GM19463 (cell line): Measurements from ENCODE around the gene AEBP1.

ENCODE experiments used
- ATAC-seq: cut with Tn5 transposase; IDR thresholded peaks from one replicate; pipeline ENCODE4 v1.9.1; 2021; ENCODE audit warnings: mild to moderate bottlenecking, moderate library complexity; ENCODE audit not compliant: unreplicated experiment

The AEBP1 gene

DNA sequence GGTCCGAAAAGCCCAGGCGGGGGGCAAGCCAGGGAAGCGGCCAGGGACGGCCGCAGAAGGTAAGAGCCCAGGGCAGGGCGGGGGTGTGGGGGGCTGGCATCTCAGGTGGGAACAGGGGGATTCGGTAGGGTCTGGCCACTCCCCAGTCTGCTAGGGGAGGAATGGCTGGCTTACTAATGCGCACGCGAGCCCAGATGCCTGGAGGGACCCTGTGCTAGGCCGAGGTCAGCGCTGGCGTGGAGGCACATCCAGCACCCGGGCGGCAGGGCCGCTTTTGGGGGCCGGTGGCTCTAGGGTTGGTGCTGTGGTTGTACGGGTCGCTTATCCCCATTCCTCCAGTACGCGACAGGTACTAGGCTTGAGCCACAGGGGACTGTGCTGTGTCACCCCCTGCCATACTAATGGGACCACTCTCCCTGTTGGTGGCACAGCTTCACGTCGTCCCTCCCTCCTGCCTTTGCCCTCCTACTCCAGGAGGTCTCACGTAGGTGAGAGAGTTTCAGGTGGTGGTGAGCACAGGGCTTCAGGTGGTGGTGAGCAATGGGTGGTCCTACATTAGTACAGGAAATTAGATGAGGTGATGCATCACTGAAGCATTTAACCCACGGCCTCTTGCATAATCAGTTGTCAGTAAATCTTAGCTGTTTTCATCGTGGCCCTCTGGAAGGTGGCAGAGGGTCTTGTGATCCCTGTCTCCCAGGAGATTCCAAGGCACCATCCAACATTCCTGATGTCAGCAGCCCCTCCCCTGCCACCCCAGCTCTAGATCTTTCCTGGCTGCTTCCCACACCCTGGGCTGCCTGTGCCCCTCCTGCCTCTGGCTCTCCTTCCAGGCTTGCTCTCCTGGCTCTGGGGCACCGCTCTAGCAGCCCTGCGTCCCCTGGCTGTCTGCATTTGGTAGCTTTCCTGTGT is 971 bp downstream of the AEBP1 start:
- ATAC-seq, result no peak

- ATAC-seq, result no peak
These were observed 1.7 kb downstream of the AEBP1 start for GRCh38 chr7:44105832-44106231.

DNA sequence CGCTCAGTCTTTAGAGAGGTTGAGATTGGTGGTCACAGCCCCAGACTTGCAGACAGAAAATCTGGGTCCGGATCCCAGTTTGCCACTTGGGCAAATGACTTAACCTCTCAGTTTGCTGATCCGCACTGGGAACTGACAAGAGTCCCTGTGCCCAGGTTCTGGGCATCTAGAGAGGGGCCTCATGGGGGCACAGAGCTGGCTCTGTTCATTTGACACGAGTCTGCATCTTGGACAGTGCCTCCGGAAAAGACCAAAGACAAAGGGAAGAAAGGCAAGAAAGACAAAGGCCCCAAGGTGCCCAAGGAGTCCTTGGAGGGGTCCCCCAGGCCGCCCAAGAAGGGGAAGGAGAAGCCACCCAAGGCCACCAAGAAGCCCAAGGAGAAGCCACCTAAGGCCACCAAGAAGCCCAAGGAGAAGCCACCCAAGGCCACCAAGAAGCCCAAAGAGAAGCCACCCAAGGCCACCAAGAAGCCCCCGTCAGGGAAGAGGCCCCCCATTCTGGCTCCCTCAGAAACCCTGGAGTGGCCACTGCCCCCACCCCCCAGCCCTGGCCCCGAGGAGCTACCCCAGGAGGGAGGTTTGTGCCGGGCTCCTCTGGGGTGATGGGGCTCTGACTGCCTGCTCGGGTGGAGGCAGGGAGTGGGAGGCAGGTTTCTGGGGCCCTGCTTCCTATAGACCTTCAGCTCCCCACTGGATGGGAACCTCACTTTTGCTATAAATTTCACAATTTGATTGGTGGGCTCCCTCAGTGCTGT is 2.3 kb downstream of the AEBP1 start:
- no peak for ATAC-seq

DNA sequence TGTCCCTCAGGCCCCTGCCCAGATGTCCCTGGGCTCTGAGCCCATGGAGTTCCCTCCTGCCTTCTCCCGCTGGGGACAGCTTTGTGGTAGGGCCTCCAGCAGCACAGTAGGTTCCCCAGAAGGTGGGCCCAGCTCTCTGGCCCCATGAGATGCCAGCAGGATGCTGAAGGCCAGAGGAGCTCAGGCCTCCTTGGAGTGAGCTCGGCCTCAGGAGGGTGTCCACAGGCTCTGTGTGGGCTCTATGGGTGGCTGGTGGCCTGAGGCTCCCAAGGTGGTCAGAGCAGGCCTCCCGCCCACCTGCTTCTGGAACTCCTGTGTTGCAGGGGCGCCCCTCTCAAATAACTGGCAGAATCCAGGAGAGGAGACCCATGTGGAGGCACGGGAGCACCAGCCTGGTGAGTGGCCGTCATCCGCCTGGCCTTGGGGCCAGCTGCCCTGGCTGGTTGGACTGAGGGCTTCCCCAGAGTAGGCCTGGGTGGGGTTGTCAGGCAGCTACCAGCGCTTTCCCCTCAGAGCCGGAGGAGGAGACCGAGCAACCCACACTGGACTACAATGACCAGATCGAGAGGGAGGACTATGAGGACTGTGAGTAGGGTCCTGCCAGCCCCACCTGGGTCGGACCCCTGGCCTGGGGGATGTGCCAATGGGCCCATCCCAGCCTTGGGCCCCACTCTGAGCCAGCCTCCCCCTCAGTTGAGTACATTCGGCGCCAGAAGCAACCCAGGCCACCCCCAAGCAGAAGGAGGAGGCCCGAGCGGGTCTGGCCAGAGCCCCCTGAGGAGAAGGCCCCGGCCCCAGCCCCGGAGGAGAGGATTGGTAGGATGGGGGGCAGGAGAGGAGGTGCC is 3.2 kb downstream of the AEBP1 start:
- ATAC-seq, result no peak

DNA sequence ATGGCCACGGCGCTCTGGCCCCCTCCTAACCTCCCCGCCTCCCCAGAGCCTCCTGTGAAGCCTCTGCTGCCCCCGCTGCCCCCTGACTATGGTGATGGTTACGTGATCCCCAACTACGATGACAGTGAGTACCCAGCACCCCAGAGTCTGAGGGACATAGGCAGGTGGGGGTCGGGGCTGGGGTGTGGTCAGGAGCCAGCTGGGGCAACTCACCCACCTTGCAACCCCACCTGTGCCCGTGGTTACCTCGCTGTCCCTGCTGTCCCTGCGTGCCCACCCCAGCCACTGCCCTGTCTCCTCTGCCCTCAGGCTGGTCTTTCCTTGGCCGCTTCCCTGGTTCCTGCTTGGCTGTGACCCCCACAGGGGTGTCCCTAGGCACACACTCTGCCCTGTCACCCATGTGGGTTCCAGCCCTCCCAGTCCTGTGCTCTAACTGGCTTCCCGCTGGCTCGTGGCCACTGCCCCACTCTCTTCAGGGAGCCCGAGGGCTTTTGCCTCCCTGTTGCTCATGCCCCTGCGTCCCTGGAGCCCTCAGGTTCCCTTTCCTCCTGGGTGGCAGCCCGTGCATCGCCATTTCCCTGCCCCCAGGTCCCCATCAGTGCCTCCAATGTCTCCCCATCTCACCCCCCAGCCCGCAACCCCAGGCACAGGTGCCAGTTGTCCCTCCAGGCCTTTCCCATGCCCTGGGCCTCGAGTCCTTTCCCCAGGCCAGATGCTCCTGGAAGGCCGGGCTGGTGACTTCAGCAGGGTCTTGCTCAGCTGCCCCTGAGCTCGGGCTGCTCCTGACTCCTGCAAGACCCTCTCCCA is 4.0 kb downstream of the AEBP1 start:
- no peak for ATAC-seq

DNA sequence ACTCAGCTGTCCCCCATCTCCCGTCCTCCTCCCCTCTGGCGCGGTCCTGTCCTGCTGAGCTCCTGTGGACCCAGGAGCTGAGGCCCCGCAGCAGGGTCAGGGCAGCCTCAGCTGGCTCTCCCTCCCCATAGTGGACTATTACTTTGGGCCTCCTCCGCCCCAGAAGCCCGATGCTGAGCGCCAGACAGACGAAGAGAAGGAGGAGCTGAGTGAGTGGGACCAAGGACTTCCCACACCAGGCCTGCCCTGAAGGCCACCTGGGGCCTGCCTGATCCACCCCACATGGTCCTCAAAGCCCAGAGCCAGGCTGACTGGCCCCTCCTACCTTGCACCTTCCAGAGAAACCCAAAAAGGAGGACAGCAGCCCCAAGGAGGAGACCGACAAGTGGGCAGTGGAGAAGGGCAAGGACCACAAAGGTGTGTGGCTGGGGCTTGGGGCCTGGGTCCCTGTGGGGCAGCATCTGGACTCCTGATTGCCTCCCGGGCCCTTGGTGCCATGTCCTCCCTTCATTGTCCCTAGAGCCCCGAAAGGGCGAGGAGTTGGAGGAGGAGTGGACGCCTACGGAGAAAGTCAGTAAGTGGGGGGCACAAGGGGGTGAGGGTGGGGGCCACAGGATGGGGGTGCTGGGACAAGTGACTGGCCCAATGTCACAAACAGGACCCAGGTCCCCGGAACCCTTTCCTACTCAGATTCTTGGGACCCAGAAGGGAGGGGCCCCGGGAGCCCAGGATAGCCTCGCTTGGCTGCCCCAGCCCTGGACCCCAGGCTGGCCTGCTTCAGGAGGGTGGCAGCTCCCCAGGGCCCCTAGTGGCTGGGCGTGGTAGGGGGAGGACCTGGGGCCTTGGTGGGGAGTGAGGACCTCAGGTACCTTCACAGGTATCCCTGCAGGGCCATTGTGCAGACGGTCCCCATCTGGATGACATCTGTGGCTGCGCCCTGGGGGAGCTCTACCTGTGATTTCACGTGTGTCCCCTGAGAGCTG is 4.9 kb downstream of the AEBP1 start:
- no peak for ATAC-seq

DNA sequence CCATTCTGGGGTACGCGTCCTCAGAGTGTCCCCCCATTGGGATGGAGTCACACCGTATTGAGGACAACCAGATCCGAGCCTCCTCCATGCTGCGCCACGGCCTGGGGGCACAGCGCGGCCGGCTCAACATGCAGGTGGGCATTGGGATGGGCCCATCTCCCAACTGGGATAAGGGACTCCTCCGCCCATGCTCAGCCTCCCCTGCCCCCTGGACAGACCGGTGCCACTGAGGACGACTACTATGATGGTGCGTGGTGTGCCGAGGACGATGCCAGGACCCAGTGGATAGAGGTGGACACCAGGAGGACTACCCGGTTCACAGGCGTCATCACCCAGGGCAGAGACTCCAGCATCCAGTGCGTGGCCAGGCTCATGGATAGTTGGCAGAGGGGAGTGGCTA is 5.8 kb downstream of the AEBP1 start:
- ATAC-seq, result no peak

DNA sequence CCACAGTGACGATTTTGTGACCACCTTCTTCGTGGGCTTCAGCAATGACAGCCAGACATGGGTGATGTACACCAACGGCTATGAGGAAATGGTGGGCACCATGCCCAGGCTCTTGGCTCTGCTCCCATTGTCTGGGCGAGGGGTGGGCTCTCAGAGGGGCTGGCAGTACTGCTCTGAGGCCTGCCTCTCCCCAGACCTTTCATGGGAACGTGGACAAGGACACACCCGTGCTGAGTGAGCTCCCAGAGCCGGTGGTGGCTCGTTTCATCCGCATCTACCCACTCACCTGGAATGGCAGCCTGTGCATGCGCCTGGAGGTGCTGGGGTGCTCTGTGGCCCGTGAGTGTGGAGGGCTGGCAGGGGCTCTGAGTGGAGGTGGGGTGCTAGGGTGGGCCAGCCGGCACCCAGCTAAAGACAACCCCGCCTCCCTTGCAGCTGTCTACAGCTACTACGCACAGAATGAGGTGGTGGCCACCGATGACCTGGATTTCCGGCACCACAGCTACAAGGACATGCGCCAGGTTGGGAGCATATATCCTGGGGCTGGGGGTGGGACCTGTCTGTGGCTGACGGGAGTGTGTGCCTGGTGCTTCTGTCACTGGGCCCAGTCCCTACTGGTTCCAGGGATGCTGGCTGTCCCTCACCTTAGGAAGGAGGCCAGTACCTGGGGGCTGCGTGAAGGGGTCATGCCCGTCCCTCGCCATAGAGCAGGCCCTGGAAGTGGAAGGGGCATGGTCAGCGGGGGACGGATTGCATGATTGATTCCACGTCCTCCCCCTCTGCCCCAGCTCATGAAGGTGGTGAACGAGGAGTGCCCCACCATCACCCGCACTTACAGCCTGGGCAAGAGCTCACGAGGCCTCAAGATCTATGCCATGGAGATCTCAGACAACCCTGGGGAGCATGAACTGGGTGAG is 6.8 kb downstream of the AEBP1 start:
- ATAC-seq, result no peak

- ATAC-seq, result no peak
These were observed 7.6 kb downstream of the AEBP1 start for GRCh38 chr7:44111761-44112160.

GRCh38 chr7:44112231-44112996 is 8.3 kb downstream of the AEBP1 start:
- no peak for ATAC-seq

- ATAC-seq, result no peak
These were observed 9.0 kb downstream of the AEBP1 start for GRCh38 chr7:44112997-44113763.

DNA sequence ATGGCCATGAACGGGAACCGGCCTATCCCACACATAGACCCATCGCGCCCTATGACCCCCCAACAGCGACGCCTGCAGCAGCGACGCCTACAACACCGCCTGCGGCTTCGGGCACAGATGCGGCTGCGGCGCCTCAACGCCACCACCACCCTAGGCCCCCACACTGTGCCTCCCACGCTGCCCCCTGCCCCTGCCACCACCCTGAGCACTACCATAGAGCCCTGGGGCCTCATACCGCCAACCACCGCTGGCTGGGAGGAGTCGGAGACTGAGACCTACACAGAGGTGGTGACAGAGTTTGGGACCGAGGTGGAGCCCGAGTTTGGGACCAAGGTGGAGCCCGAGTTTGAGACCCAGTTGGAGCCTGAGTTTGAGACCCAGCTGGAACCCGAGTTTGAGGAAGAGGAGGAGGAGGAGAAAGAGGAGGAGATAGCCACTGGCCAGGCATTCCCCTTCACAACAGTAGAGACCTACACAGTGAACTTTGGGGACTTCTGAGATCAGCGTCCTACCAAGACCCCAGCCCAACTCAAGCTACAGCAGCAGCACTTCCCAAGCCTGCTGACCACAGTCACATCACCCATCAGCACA is 9.7 kb downstream of the AEBP1 start:
- ATAC-seq, result no peak

GRCh38 chr7:44114586-44115310 is 10.6 kb downstream of the AEBP1 start:
- no peak for ATAC-seq

DNA sequence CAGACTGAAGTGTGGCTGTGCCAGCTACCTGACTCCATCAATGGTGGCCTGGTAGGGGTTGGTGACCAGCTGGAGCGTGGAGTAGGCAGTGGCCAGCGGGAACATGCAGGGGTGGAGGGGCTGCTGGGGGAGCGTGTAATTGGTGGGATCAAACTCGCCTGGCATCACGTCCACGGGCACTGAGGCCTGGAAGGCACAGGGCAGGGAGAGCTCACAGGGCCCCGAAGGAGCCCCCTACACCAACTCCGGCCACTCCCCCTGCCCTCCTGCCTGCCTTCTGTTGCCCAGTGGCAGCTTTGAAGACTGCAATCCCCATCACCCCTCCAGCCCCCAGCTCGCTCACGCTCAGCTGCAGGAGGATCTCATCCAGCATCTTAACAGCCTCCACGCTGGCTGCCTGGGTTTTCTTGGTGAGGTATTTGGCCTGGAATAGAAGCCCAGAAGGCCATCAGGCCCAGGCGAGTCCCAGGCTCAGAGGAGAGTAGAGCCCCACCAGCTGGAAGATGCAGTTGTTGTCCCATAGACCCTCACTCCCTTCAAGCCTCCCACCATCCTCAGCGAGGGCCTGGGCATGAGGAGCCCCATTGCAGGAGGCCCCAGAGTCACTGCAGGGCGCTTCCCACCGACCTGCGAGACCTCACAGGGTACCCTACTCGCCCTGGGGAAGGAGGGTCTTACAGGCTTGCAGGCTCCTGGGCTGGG is 12.1 kb downstream of the AEBP1 start:
- no peak for ATAC-seq
